ENCODE data around the gene SSBP4.

Gene SSBP4

DNA sequence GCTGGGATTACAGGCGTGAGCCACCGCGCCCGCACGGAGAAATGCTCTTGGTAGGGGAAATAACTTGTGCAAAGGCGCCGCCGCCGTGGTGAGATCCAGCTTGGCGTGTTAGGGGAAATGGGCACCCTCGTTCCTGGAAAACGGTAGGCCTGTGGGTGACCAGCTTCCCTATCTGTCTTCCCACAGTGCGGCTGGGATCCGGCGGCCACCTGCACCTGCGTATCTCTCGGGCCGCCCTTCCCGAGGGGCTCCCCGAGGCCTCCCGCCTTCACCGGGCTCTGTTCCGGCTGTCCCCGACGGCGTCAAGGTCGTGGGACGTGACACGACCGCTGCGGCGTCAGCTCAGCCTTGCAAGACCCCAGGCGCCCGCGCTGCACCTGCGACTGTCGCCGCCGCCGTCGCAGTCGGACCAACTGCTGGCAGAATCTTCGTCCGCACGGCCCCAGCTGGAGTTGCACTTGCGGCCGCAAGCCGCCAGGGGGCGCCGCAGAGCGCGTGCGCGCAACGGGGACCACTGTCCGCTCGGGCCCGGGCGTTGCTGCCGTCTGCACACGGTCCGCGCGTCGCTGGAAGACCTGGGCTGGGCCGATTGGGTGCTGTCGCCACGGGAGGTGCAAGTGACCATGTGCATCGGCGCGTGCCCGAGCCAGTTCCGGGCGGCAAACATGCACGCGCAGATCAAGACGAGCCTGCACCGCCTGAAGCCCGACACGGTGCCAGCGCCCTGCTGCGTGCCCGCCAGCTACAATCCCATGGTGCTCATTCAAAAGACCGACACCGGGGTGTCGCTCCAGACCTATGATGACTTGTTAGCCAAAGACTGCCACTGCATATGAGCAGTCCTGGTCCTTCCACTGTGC is 30.9 kb upstream of the SSBP4 start (continued):
- TF ChIP-seq ZNF335 (tag by site-specific recombination; conservative IDR thresholded peaks at IDR 0.05) (no peak), ZNF529 (tag by site-specific recombination; IDR thresholded peaks at IDR 0.05; ENCODE audit: insufficient replicate concordance) (no peak), ZNF146 (tag by site-specific recombination; IDR thresholded peaks at IDR 0.05) (no peak), ZNF248 (tag by site-specific recombination; IDR thresholded peaks at IDR 0.05) (no peak), ZNF623 (tag by site-specific recombination; IDR thresholded peaks at IDR 0.05) (peak; percentile 15), ZNF311 (tag by site-specific recombination; IDR thresholded peaks at IDR 0.05; ENCODE audit: borderline replicate concordance) (no peak), ZNF830 (tag by site-specific recombination; IDR thresholded peaks at IDR 0.05; ENCODE audit: low read depth) (no peak), ZNF654 (tag by site-specific recombination; IDR thresholded peaks at IDR 0.05; ENCODE audit: low read depth) (no peak), ZNF571 (tag by site-specific recombination; IDR thresholded peaks at IDR 0.05) (no peak), ZNF324 (tag by site-specific recombination; IDR thresholded peaks at IDR 0.05) (peak; percentile 74), GLIS1 (tag by site-specific recombination; IDR thresholded peaks at IDR 0.05) (peak; percentile 53), KLF1 (tag by site-specific recombination; IDR thresholded peaks at IDR 0.05) (peak; percentile 52), ZNF785 (tag by site-specific recombination; IDR thresholded peaks at IDR 0.05) (no peak; the same call in 1 of the 2 replicates), ZNF600 (tag by site-specific recombination; IDR thresholded peaks at IDR 0.05) (peak; percentile 90; the same call in 1 of the 2 replicates), YY1 (tag by site-specific recombination; IDR thresholded peaks at IDR 0.05) (no peak), HOXA7 (CRISPR knock-in tag; IDR thresholded peaks at IDR 0.05; ENCODE audit: borderline replicate concordance) (no peak), ZNF341 (tag by site-specific recombination; IDR thresholded peaks at IDR 0.05; ENCODE audit: low read depth) (no peak), ZFP69B (tag by site-specific recombination; IDR thresholded peaks at IDR 0.05) (peak; percentile 75; the same call in 1 of the 2 replicates), EGR2 (tag by site-specific recombination; IDR thresholded peaks at IDR 0.05; ENCODE audit: low read depth) (no peak), ZNF707 (tag by site-specific recombination; IDR thresholded peaks at IDR 0.05) (no peak), KLF10 (tag by site-specific recombination; IDR thresholded peaks at IDR 0.05) (no peak), KLF9 (tag by site-specific recombination; IDR thresholded peaks at IDR 0.05; ENCODE audit: low read depth) (peak; percentile 22; the same call in 1 of the 2 replicates), GFI1B (tag by site-specific recombination; IDR thresholded peaks at IDR 0.05) (no peak), ZFP37 (tag by site-specific recombination; IDR thresholded peaks at IDR 0.05) (no peak), OVOL3 (tag by site-specific recombination; IDR thresholded peaks at IDR 0.05) (no peak)
- TF ChIP-seq, protein P1, sequence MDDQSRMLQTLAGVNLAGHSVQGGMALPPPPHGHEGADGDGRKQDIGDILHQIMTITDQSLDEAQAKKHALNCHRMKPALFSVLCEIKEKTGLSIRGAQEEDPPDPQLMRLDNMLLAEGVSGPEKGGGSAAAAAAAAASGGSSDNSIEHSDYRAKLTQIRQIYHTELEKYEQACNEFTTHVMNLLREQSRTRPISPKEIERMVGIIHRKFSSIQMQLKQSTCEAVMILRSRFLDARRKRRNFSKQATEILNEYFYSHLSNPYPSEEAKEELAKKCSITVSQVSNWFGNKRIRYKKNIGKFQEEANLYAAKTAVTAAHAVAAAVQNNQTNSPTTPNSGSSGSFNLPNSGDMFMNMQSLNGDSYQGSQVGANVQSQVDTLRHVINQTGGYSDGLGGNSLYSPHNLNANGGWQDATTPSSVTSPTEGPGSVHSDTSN (CRISPR knock-in tag; IDR thresholded peaks at IDR 0.05) = peak; percentile 79; the same call in 1 of the 2 replicates
- TF ChIP-seq, protein P2, sequence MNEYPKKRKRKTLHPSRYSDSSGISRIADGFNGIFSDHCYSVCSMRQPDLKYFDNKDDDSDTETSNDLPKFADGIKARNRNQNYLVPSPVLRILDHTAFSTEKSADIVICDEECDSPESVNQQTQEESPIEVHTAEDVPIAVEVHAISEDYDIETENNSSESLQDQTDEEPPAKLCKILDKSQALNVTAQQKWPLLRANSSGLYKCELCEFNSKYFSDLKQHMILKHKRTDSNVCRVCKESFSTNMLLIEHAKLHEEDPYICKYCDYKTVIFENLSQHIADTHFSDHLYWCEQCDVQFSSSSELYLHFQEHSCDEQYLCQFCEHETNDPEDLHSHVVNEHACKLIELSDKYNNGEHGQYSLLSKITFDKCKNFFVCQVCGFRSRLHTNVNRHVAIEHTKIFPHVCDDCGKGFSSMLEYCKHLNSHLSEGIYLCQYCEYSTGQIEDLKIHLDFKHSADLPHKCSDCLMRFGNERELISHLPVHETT (tag by site-specific recombination; IDR thresholded peaks at IDR 0.05) = no peak
- TF ChIP-seq, protein P3, sequence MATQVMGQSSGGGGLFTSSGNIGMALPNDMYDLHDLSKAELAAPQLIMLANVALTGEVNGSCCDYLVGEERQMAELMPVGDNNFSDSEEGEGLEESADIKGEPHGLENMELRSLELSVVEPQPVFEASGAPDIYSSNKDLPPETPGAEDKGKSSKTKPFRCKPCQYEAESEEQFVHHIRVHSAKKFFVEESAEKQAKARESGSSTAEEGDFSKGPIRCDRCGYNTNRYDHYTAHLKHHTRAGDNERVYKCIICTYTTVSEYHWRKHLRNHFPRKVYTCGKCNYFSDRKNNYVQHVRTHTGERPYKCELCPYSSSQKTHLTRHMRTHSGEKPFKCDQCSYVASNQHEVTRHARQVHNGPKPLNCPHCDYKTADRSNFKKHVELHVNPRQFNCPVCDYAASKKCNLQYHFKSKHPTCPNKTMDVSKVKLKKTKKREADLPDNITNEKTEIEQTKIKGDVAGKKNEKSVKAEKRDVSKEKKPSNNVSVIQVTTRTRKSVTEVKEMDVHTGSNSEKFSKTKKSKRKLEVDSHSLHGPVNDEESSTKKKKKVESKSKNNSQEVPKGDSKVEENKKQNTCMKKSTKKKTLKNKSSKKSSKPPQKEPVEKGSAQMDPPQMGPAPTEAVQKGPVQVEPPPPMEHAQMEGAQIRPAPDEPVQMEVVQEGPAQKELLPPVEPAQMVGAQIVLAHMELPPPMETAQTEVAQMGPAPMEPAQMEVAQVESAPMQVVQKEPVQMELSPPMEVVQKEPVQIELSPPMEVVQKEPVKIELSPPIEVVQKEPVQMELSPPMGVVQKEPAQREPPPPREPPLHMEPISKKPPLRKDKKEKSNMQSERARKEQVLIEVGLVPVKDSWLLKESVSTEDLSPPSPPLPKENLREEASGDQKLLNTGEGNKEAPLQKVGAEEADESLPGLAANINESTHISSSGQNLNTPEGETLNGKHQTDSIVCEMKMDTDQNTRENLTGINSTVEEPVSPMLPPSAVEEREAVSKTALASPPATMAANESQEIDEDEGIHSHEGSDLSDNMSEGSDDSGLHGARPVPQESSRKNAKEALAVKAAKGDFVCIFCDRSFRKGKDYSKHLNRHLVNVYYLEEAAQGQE (tag by site-specific recombination; IDR thresholded peaks at IDR 0.05) = no peak
- TF ChIP-seq, protein P4, sequence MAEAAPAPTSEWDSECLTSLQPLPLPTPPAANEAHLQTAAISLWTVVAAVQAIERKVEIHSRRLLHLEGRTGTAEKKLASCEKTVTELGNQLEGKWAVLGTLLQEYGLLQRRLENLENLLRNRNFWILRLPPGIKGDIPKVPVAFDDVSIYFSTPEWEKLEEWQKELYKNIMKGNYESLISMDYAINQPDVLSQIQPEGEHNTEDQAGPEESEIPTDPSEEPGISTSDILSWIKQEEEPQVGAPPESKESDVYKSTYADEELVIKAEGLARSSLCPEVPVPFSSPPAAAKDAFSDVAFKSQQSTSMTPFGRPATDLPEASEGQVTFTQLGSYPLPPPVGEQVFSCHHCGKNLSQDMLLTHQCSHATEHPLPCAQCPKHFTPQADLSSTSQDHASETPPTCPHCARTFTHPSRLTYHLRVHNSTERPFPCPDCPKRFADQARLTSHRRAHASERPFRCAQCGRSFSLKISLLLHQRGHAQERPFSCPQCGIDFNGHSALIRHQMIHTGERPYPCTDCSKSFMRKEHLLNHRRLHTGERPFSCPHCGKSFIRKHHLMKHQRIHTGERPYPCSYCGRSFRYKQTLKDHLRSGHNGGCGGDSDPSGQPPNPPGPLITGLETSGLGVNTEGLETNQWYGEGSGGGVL (tag by site-specific recombination; IDR thresholded peaks at IDR 0.05) = no peak
- TF ChIP-seq, protein P5, sequence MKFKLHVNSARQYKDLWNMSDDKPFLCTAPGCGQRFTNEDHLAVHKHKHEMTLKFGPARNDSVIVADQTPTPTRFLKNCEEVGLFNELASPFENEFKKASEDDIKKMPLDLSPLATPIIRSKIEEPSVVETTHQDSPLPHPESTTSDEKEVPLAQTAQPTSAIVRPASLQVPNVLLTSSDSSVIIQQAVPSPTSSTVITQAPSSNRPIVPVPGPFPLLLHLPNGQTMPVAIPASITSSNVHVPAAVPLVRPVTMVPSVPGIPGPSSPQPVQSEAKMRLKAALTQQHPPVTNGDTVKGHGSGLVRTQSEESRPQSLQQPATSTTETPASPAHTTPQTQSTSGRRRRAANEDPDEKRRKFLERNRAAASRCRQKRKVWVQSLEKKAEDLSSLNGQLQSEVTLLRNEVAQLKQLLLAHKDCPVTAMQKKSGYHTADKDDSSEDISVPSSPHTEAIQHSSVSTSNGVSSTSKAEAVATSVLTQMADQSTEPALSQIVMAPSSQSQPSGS (tag by site-specific recombination; IDR thresholded peaks at IDR 0.05; ENCODE audit: low read depth) = no peak
